ENCODE data around the gene LZTS3. TPM values are rescaled to one million over a fixed set of nuclear protein-coding genes. Genes with fewer than 3 reads are reported as not detected.
A peak's percentile ranks its signal among the peaks of the same experiment; 100 is the strongest.

LZTS3 gene
- total and polyA plus RNA-seq, 2 of the 13 experiments (the other 11 are each of a cell fraction or from before 2014, with no cell fraction given), result 10.1 to 31.3 TPM

GRCh38 chr20:3162080-3162611, 11.2 kb downstream of the LZTS3 start (continued):
- TF ChIP-seq HOXA9 (CRISPR knock-in tag; IDR thresholded peaks at IDR 0.05; ENCODE audit: borderline replicate concordance) (no peak), HNF4G (IDR thresholded peaks at IDR 0.05; ENCODE audit: borderline replicate concordance, low read depth, low read length) (no peak), HNF4G (CRISPR knock-in tag; IDR thresholded peaks at IDR 0.05; ENCODE audit: borderline replicate concordance, low read depth) (no peak), ZFX (CRISPR knock-in tag; IDR thresholded peaks at IDR 0.05; ENCODE audit: low read depth) (peak; percentile 49; the same call in 1 of the 2 replicates), HOXA7 (CRISPR knock-in tag; IDR thresholded peaks at IDR 0.05) (no peak), ZNF619 (CRISPR knock-in tag; IDR thresholded peaks at IDR 0.05) (peak; percentile 87; the same call in 1 of the 2 replicates), ZSCAN12 (CRISPR knock-in tag; IDR thresholded peaks at IDR 0.05) (no peak), TP53 (CRISPR knock-in tag; conservative IDR thresholded peaks at IDR 0.05) (no peak), ZNF713 (CRISPR knock-in tag; IDR thresholded peaks at IDR 0.05) (no peak), IRF1 (CRISPR knock-in tag; IDR thresholded peaks at IDR 0.05; ENCODE audit: low read depth) (no peak), CAMTA2 (CRISPR knock-in tag; IDR thresholded peaks at IDR 0.05; ENCODE audit: borderline replicate concordance) (no peak), HINFP (CRISPR knock-in tag; IDR thresholded peaks at IDR 0.05; ENCODE audit: low read depth) (no peak), ZNF816 (CRISPR knock-in tag; IDR thresholded peaks at IDR 0.05; ENCODE audit: borderline replicate concordance) (no peak), ZBTB34 (CRISPR knock-in tag; IDR thresholded peaks at IDR 0.05) (no peak), MED8 (CRISPR knock-in tag; IDR thresholded peaks at IDR 0.05; ENCODE audit: insufficient replicate concordance) (no peak), FOXK2 (IDR thresholded peaks at IDR 0.05) (no peak), ZNF543 (CRISPR knock-in tag; IDR thresholded peaks at IDR 0.05) (no peak), ZNF17 (CRISPR knock-in tag; IDR thresholded peaks at IDR 0.05) (no peak), ETV6 (CRISPR knock-in tag; conservative IDR thresholded peaks at IDR 0.05) (no peak), TEF (CRISPR knock-in tag; IDR thresholded peaks at IDR 0.05) (no peak), KAT8 (CRISPR knock-in tag; IDR thresholded peaks at IDR 0.05) (peak; percentile 41; the same call in 1 of the 2 replicates), ZNF362 (CRISPR knock-in tag; IDR thresholded peaks at IDR 0.05; ENCODE audit: borderline replicate concordance) (no peak), ZNF570 (CRISPR knock-in tag; IDR thresholded peaks at IDR 0.05; ENCODE audit: borderline replicate concordance) (no peak)
- TF ChIP-seq, protein P1, sequence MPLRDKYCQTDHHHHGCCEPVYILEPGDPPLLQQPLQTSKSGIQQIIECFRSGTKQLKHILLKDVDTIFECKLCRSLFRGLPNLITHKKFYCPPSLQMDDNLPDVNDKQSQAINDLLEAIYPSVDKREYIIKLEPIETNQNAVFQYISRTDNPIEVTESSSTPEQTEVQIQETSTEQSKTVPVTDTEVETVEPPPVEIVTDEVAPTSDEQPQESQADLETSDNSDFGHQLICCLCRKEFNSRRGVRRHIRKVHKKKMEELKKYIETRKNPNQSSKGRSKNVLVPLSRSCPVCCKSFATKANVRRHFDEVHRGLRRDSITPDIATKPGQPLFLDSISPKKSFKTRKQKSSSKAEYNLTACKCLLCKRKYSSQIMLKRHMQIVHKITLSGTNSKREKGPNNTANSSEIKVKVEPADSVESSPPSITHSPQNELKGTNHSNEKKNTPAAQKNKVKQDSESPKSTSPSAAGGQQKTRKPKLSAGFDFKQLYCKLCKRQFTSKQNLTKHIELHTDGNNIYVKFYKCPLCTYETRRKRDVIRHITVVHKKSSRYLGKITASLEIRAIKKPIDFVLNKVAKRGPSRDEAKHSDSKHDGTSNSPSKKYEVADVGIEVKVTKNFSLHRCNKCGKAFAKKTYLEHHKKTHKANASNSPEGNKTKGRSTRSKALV (CRISPR knock-in tag; IDR thresholded peaks at IDR 0.05), result no peak
